ENCODE measurements around the gene TCL1A.

The TCL1A gene

DNA sequence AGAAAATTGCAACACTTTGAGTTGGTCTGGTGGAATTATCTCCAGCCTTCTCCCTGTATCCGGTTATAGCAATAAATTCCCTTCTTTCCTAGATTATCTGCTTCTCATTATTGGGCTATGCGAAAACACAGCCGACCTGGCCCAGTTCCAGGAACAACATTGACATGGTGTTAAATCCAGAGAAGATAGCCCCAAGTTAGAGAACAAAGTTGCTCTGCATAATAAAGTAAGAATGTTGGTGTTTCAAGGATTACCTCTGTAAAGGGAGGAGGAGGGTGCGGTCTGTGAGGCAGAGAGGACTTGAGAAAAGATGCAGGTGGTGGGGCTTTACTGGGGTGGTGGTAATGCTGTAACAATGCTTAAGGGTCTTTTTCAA, 12.1 kb downstream of the TCL1A start (continued):
- TF ChIP-seq ZNF777 (tag by site-specific recombination; IDR thresholded peaks at IDR 0.05; ENCODE audit: borderline replicate concordance) (no peak), ZNF792 (tag by site-specific recombination; IDR thresholded peaks at IDR 0.05) (no peak), ZNF626 (tag by site-specific recombination; IDR thresholded peaks at IDR 0.05) (no peak), OVOL3 (tag by site-specific recombination; IDR thresholded peaks at IDR 0.05) (peak; percentile 53; the same call in 1 of the 2 replicates), ZXDB (tag by site-specific recombination; IDR thresholded peaks at IDR 0.05) (peak; percentile 75)

DNA sequence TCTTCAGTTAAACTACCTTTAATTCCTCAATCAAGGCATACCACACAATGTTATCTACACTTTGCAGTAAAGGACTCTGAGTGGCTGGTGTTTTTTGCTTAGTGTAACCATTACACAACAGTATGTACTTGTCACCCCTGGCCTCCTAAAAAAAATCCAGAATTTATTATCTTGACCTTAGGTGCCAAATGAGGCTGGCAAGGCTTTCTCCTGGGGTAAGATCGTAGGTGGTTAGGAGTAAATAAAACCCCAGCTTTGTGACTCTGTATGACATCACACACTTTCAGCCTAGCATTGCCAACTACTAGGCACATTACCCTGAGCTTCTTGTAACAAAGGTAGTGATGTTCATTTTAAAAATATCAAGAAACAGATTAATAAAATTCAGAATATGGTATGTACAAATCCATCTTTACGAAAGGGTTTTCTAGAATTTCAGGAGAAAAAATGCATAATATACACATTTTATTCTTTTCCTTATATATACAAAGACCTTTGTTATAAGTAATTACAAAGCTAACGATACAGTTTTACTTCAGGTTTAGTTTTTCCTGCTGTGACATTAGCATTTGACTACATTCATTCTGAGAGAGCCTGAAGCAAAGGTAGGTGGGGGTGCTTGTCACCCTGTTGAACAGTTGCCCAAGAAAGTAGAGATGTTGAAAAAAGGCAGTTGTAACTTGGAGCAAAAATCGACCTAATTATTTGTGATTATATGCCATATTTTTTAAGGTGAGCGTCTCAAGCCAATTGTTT, 13.5 kb downstream of the TCL1A start:
- ChIA-PET CTCF (interaction anchor here (0.6 to 1.2 kb wide), 3 partner anchors 20 to 141 kb away, joined by 3 to 5 read pairs (median 4); no protein-coding TSS in a partner anchor), POLR2A (no interaction called here)
- H3K27ac ChIP-seq (ENCODE audit: extremely low read depth, low read depth, low read length) = 0 out of 2 replicates have a peak overlapping the region, but pooled peaks have one; percentile 25
- TF ChIP-seq ZNF391 (tag by site-specific recombination; IDR thresholded peaks at IDR 0.05; ENCODE audit: borderline replicate concordance, low read depth) (no peak), ZNF600 (tag by site-specific recombination; IDR thresholded peaks at IDR 0.05) (no peak), ZXDB (tag by site-specific recombination; IDR thresholded peaks at IDR 0.05) (peak; percentile 29; the same call in 1 of the 2 replicates), ZNF561 (tag by site-specific recombination; IDR thresholded peaks at IDR 0.05; ENCODE audit: borderline replicate concordance) (peak; percentile 56; the same call in 1 of the 2 replicates), ZNF830 (tag by site-specific recombination; IDR thresholded peaks at IDR 0.05; ENCODE audit: low read depth) (no peak), ZNF274 (IDR thresholded peaks at IDR 0.05; ENCODE audit: low read length) (no peak), ZNF274 (tag by site-specific recombination; IDR thresholded peaks at IDR 0.05; ENCODE audit: borderline replicate concordance) (no peak), ZNF350 (tag by site-specific recombination; IDR thresholded peaks at IDR 0.05) (no peak), ZNF341 (tag by site-specific recombination; IDR thresholded peaks at IDR 0.05; ENCODE audit: low read depth) (no peak), ZNF416 (tag by site-specific recombination; IDR thresholded peaks at IDR 0.05) (no peak), ZNF629 (tag by site-specific recombination; IDR thresholded peaks at IDR 0.05) (peak; percentile 67), ZNF133 (tag by site-specific recombination; IDR thresholded peaks at IDR 0.05) (no peak), OSR2 (tag by site-specific recombination; IDR thresholded peaks at IDR 0.05) (peak; percentile 47; the same call in 1 of the 2 replicates), KLF1 (tag by site-specific recombination; IDR thresholded peaks at IDR 0.05) (no peak), ZBTB17 (tag by site-specific recombination; IDR thresholded peaks at IDR 0.05) (no peak), ZNF660 (tag by site-specific recombination; IDR thresholded peaks at IDR 0.05) (no peak), ZNF140 (tag by site-specific recombination; IDR thresholded peaks at IDR 0.05) (no peak), IKZF3 (tag by site-specific recombination; IDR thresholded peaks at IDR 0.05) (peak; percentile 65), SP2 (tag by site-specific recombination; IDR thresholded peaks at IDR 0.05) (no peak), PRDM1 (tag by site-specific recombination; IDR thresholded peaks at IDR 0.05) (no peak), ZNF610 (tag by site-specific recombination; IDR thresholded peaks at IDR 0.05; ENCODE audit: borderline replicate concordance) (no peak), GLI4 (tag by site-specific recombination; IDR thresholded peaks at IDR 0.05) (no peak), ZNF768 (tag by site-specific recombination; IDR thresholded peaks at IDR 0.05) (no peak), HOXD13 (CRISPR knock-in tag; IDR thresholded peaks at IDR 0.05; ENCODE audit: borderline replicate concordance) (no peak), TRIM28 (IDR thresholded peaks at IDR 0.05; ENCODE audit: borderline replicate concordance, low read length) (no peak), ZSCAN30 (tag by site-specific recombination; IDR thresholded peaks at IDR 0.05) (0 out of 2 replicates have a peak, but pooled peaks have one; percentile 48), ZNF354C (tag by site-specific recombination; IDR thresholded peaks at IDR 0.05; ENCODE audit: borderline replicate concordance, low read depth) (no peak), GFI1B (tag by site-specific recombination; IDR thresholded peaks at IDR 0.05) (peak; percentile 68), ZNF785 (tag by site-specific recombination; IDR thresholded peaks at IDR 0.05) (no peak), ZNF24 (tag by site-specific recombination; IDR thresholded peaks at IDR 0.05) (no peak), ZBTB21 (tag by site-specific recombination; IDR thresholded peaks at IDR 0.05) (peak; percentile 55; the same call in 1 of the 2 replicates)
- TF ChIP-seq, protein P1, sequence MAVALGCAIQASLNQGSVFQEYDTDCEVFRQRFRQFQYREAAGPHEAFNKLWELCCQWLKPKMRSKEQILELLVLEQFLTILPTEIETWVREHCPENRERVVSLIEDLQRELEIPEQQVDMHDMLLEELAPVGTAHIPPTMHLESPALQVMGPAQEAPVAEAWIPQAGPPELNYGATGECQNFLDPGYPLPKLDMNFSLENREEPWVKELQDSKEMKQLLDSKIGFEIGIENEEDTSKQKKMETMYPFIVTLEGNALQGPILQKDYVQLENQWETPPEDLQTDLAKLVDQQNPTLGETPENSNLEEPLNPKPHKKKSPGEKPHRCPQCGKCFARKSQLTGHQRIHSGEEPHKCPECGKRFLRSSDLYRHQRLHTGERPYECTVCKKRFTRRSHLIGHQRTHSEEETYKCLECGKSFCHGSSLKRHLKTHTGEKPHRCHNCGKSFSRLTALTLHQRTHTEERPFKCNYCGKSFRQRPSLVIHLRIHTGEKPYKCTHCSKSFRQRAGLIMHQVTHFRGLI (tag by site-specific recombination; IDR thresholded peaks at IDR 0.05) = no peak
- TF ChIP-seq, protein P2, sequence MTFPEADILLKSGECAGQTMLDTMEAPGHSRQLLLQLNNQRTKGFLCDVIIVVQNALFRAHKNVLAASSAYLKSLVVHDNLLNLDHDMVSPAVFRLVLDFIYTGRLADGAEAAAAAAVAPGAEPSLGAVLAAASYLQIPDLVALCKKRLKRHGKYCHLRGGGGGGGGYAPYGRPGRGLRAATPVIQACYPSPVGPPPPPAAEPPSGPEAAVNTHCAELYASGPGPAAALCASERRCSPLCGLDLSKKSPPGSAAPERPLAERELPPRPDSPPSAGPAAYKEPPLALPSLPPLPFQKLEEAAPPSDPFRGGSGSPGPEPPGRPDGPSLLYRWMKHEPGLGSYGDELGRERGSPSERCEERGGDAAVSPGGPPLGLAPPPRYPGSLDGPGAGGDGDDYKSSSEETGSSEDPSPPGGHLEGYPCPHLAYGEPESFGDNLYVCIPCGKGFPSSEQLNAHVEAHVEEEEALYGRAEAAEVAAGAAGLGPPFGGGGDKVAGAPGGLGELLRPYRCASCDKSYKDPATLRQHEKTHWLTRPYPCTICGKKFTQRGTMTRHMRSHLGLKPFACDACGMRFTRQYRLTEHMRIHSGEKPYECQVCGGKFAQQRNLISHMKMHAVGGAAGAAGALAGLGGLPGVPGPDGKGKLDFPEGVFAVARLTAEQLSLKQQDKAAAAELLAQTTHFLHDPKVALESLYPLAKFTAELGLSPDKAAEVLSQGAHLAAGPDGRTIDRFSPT (tag by site-specific recombination; IDR thresholded peaks at IDR 0.05) = no peak

More for the DNA sequence above, 13.5 kb downstream of the TCL1A start:
- Histone ChIP-seq H3K4me1 (ENCODE audit: control insufficient read depth, insufficient read depth, low read length) (peaks cover 19% of the 10 kb centered on the region), H3K9me3 (ENCODE audit: control insufficient read depth, insufficient read depth, low read depth, low read length) (no peaks in the 10 kb centered on the region), H3K4me3 (ENCODE audit: low read depth, low read length) (no peak overlapping the region), H3K36me3 (ENCODE audit: control insufficient read depth in 2 of 2, insufficient read depth in 1 of 2, low read length in 2 of 2) (no peaks in the 10 kb centered on the region)
